HEK293 (cell line): ENCODE results near the gene AP5S1.
A peak's percentile ranks its signal among the peaks of the same experiment; 100 is the strongest.

Experiments
- CTCF ChIA-PET: fragments of 350-600 bp; formaldehyde crosslinking; extraction: SDS; loops from one replicate; lab custom pipeline; 2021; ENCODE audit warnings: antibody characterized with exemption; lab: Yijun Ruan, JAX
- POLR2A ChIA-PET: fragments of 300-600 bp; formaldehyde crosslinking; extraction: SDS; loops from one replicate; lab custom pipeline; 2020; ENCODE audit warnings: antibody characterized with exemption, inconsistent platforms; lab: Yijun Ruan, JAX
- H3K27ac ChIP-seq: fragments of 200-500 bp; sonication (Bioruptor generic); 2 replicates; pipeline ENCODE4 v1.5.1; 2014; ENCODE audit warnings: low read depth, low read length, control low read depth, inconsistent platforms; ENCODE audit errors: extremely low read depth
- H3K36me3 ChIP-seq, 2 experiments: fragments of 200-500 bp in 1 of 2; sonication (Bioruptor generic) in 1 of 2; 1 replicate in 1 of 2; 2 replicates in 1 of 2; pipeline ENCODE4 v1.5.1; 2014 to 2017; ENCODE audit warnings: inconsistent platforms in 2 of 2, low read length in 2 of 2; ENCODE audit not compliant: control insufficient read depth in 2 of 2, insufficient read depth in 1 of 2
- H3K4me1 ChIP-seq: fragments of 200-500 bp; sonication (Bioruptor generic); 2 replicates; pipeline ENCODE4 v1.5.1; 2014; ENCODE audit warnings: mild to moderate bottlenecking, low read length, inconsistent platforms; ENCODE audit not compliant: control insufficient read depth, insufficient read depth
- H3K4me3 ChIP-seq: 2 replicates; pipeline ENCODE4 v1.5.1; 2011; ENCODE audit warnings: low read depth, mild to moderate bottlenecking, control low read depth, low read length, moderate library complexity
- H3K9me3 ChIP-seq: fragments of 200-500 bp; sonication (Bioruptor generic); 2 replicates; pipeline ENCODE4 v1.5.1; 2014; ENCODE audit warnings: low read depth, low read length, inconsistent platforms; ENCODE audit not compliant: control insufficient read depth, insufficient read depth
- HOXC10 ChIP-seq: sonication (generic); formaldehyde crosslinking; IDR thresholded peaks from 2 replicates; pipeline ENCODE4 v1.8.1; 2023; ENCODE audit warnings: mild to moderate bottlenecking, missing genetic modification reagents
- HOXD13 ChIP-seq: sonication (generic); formaldehyde crosslinking; IDR thresholded peaks from 2 replicates; pipeline ENCODE4 v1.8.0; 2022; ENCODE audit warnings: missing genetic modification reagents, borderline replicate concordance
- KLF16 ChIP-seq: fragments of 450-650 bp; formaldehyde crosslinking; IDR thresholded peaks from 2 replicates; pipeline ENCODE4 v1.5.1; 2017; ENCODE audit warnings: missing biosample characterization, missing genetic modification characterization
- SCRT1 ChIP-seq: fragments of 450-650 bp; formaldehyde crosslinking; IDR thresholded peaks from 2 replicates; pipeline ENCODE4 v1.5.1; 2016; ENCODE audit warnings: missing biosample characterization, missing genetic modification characterization, borderline replicate concordance
- SCRT2 ChIP-seq: fragments of 450-650 bp; formaldehyde crosslinking; IDR thresholded peaks from 2 replicates; pipeline ENCODE4 v1.5.1; 2016; ENCODE audit warnings: missing biosample characterization, missing genetic modification characterization
- ZNF2 ChIP-seq: fragments of 450-650 bp; formaldehyde crosslinking; IDR thresholded peaks from 2 replicates; pipeline ENCODE4 v1.5.1; 2016; ENCODE audit warnings: missing biosample characterization, missing genetic modification characterization
- ZNF335 ChIP-seq: fragments of 450-650 bp; formaldehyde crosslinking; conservative IDR thresholded peaks from 2 replicates; pipeline ENCODE4 v1.5.1; 2016; ENCODE audit warnings: missing biosample characterization, missing genetic modification characterization
- ZNF423 ChIP-seq: fragments of 450-650 bp; formaldehyde crosslinking; IDR thresholded peaks from 2 replicates; pipeline ENCODE4 v1.5.1; 2016; ENCODE audit warnings: missing biosample characterization, missing genetic modification characterization
- ZNF501 ChIP-seq: fragments of 450-650 bp; formaldehyde crosslinking; IDR thresholded peaks from 2 replicates; pipeline ENCODE4 v1.5.1; 2016; ENCODE audit warnings: missing biosample characterization, missing genetic modification characterization
- ZNF530 ChIP-seq: fragments of 450-650 bp; formaldehyde crosslinking; IDR thresholded peaks from 2 replicates; pipeline ENCODE4 v1.5.1; 2016; ENCODE audit warnings: low read depth, missing biosample characterization, missing genetic modification characterization
- ZNF747 ChIP-seq: fragments of 450-650 bp; formaldehyde crosslinking; IDR thresholded peaks from 2 replicates; pipeline ENCODE4 v1.5.1; 2016; ENCODE audit warnings: missing biosample characterization, missing genetic modification characterization
- TF ChIP-seq, protein P1 (sequence below): fragments of 450-650 bp; formaldehyde crosslinking; IDR thresholded peaks from 2 replicates; pipeline ENCODE4 v1.5.1; 2016; ENCODE audit warnings: missing biosample characterization, missing genetic modification characterization
- TF ChIP-seq, protein P2 (sequence below): fragments of 450-650 bp; formaldehyde crosslinking; IDR thresholded peaks from 2 replicates; pipeline ENCODE4 v1.5.1; 2016; ENCODE audit warnings: missing biosample characterization, missing genetic modification characterization
- TF ChIP-seq, protein P3 (sequence below): fragments of 450-650 bp; formaldehyde crosslinking; optimal IDR thresholded peaks from 2 replicates; pipeline ENCODE3; 2016; ENCODE audit warnings: missing biosample characterization, mild to moderate bottlenecking, missing genetic modification characterization
- TF ChIP-seq, protein P4 (sequence below): fragments of 450-650 bp; formaldehyde crosslinking; conservative IDR thresholded peaks from 2 replicates; pipeline ENCODE4 v1.5.1; 2016; ENCODE audit warnings: low read depth, missing biosample characterization, missing genetic modification characterization
- TF ChIP-seq, protein P5 (sequence below): fragments of 450-650 bp; formaldehyde crosslinking; IDR thresholded peaks from 2 replicates; pipeline ENCODE4 v1.5.1; 2016; ENCODE audit warnings: missing biosample characterization, missing genetic modification characterization, borderline replicate concordance

Gene AP5S1

DNA sequence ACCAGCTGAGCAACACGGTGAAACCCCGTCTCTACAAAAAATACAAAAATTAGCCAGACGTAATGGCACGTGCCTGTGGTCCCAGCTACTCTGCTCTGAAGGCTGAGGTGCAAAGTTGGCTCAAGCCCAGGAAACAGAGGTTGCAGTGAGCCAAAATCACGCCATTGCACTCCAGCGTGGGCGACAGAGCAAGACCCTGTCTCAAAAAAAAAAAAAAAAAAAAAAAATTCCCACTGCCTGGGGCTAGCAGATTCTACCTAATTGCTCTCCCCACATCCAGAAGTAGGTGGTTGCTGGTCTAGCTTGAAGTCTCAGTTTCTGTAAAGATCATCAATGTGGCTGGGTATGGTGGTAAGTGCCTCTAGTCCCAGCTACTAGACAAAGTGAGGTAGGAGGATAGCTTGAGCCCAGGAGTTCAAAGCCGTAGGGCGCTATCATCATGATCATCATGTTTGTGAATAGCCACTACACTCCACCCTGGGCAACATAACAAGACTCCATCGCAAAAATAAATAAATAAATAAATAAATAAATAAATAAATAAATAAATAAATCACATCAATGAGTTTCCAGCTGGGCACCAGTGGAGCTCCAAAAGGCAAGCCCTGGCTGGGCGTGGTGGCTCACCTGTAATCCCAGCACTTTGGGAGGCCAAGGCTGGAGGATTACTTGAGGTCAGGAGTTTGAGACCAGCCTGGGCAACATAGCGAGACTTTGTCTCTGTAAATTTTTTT is 6.3 kb upstream of the AP5S1 start (continued):
- TF ChIP-seq ZNF2 (tag by site-specific recombination) (no peak), KLF16 (tag by site-specific recombination) (no peak), ZNF530 (tag by site-specific recombination) (0 out of 2 replicates have a peak, but pooled peaks have one; percentile 60), HOXC10 (CRISPR knock-in tag) (no peak), ZNF747 (tag by site-specific recombination) (no peak), ZNF335 (no peak)

DNA sequence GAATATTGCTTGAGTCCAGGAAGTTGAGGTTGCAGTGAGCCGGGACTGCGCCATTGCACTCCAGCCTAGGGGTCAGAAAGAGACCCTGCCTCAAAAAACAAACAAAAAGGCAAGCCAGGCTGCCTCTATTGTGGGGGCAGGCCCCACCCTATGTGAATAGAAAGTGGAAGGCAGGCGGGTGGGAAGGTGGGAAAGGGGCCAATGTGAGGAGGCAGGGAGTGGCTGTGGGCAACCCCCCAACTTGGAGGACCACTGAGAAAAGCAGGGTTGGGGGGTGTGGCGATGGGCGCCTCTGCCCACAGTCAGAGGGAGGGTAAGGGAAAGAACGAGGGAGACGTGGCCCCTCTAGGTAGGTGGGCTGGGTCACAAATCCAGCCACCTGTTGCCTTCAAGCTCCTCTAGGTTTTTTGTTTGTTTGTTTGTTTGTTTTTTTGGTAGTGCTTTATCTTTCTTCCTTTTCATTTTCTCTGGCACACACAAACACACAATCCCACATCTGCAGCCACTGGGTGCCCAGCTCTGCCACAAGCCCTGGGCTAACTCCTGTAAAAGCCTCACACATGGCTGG is 5.3 kb upstream of the AP5S1 start:
- H3K9me3 ChIP-seq, result no peaks in the 10 kb centered on the region
- H3K27ac ChIP-seq, result no peak overlapping the region
- ChIA-PET POLR2A (interaction anchor here (0.9 to 4.2 kb wide), 2 partner anchors 10 to 19 kb away, joined by 3 to 26 read pairs; partner anchors contain the start of gene CDC25B), CTCF (interaction anchor here (0.5 to 1.9 kb wide), 6 partner anchors 9 to 71 kb away, joined by 3 to 10 read pairs (median 3); no protein-coding TSS in a partner anchor)
- no peaks in the 10 kb centered on the region for H3K36me3 ChIP-seq
- no peak for TF ChIP-seq HOXD13 (CRISPR knock-in tag)
- TF ChIP-seq, protein P1, sequence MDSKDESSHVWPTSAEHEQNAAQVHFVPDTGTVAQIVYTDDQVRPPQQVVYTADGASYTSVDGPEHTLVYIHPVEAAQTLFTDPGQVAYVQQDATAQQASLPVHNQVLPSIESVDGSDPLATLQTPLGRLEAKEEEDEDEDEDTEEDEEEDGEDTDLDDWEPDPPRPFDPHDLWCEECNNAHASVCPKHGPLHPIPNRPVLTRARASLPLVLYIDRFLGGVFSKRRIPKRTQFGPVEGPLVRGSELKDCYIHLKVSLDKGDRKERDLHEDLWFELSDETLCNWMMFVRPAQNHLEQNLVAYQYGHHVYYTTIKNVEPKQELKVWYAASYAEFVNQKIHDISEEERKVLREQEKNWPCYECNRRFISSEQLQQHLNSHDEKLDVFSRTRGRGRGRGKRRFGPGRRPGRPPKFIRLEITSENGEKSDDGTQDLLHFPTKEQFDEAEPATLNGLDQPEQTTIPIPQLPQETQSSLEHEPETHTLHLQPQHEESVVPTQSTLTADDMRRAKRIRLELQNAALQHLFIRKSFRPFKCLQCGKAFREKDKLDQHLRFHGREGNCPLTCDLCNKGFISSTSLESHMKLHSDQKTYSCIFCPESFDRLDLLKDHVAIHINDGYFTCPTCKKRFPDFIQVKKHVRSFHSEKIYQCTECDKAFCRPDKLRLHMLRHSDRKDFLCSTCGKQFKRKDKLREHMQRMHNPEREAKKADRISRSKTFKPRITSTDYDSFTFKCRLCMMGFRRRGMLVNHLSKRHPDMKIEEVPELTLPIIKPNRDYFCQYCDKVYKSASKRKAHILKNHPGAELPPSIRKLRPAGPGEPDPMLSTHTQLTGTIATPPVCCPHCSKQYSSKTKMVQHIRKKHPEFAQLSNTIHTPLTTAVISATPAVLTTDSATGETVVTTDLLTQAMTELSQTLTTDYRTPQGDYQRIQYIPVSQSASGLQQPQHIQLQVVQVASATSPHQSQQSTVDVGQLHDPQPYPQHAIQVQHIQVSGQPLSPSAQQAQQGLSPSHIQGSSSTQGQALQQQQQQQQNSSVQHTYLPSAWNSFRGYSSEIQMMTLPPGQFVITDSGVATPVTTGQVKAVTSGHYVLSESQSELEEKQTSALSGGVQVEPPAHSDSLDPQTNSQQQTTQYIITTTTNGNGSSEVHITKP (tag by site-specific recombination), result peak; percentile 72
- peak; percentile 60; the same call in 1 of the 2 replicates for TF ChIP-seq SCRT1 (tag by site-specific recombination)
- TF ChIP-seq ZNF423 (tag by site-specific recombination), result no peak
- TF ChIP-seq SCRT2 (tag by site-specific recombination), result peak; percentile 90
- H3K4me1 ChIP-seq, result peaks cover 17% of the 10 kb centered on the region
- H3K4me3 ChIP-seq, result no peak overlapping the region

DNA sequence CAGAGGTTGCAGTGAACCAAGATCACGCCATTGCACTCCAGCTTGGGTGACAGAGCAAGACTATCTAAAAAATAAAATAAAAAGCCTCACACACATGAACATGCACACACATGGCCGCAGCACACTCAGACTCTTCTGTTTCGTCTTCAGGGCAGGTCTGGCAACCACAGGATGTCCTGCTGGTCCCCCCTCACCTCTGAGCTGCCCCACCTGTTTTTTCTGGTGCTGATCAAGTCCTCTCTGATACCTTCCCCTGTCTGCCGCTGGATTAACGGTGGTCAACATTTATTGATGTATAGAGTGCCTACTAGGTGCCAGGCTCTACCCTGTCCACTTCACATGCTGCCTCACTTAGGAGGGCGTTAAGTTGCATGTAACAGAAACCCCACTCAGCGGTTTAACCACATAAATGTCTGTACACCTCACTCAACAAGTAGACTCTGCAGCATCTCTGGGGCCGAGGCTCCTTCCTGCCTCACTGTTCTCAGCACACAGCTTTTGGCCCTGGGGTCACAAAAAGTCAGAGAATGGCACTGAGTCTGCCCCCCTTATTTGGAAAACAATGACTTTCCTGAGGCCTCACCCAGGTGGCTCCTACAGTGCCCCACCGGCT is 4.5 kb upstream of the AP5S1 start:
- CTCF ChIA-PET, result interaction anchor here (0.5 to 1.9 kb wide), 4 partner anchors 9 to 72 kb away, joined by 3 to 10 read pairs (median 3); no protein-coding TSS in a partner anchor
- Histone ChIP-seq H3K9me3 (no peaks in the 10 kb centered on the region), H3K4me1 (peaks cover 17% of the 10 kb centered on the region), H3K4me3 (no peak overlapping the region), H3K27ac (no peak overlapping the region), H3K36me3 (no peaks in the 10 kb centered on the region)
- POLR2A ChIA-PET, result interaction anchor here (0.6 kb wide), 1 partner anchor 20 kb away, joined by 3 read pairs; the partner anchor contains the start of gene CDC25B
- TF ChIP-seq, protein P2, sequence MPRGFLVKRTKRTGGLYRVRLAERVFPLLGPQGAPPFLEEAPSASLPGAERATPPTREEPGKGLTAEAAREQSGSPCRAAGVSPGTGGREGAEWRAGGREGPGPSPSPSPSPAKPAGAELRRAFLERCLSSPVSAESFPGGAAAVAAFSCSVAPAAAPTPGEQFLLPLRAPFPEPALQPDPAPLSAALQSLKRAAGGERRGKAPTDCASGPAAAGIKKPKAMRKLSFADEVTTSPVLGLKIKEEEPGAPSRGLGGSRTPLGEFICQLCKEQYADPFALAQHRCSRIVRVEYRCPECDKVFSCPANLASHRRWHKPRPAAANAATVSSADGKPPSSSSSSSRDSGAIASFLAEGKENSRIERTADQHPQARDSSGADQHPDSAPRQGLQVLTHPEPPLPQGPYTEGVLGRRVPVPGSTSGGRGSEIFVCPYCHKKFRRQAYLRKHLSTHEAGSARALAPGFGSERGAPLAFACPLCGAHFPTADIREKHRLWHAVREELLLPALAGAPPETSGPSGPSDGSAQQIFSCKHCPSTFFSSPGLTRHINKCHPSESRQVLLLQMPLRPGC (tag by site-specific recombination), result no peak
- TF ChIP-seq, protein P3, sequence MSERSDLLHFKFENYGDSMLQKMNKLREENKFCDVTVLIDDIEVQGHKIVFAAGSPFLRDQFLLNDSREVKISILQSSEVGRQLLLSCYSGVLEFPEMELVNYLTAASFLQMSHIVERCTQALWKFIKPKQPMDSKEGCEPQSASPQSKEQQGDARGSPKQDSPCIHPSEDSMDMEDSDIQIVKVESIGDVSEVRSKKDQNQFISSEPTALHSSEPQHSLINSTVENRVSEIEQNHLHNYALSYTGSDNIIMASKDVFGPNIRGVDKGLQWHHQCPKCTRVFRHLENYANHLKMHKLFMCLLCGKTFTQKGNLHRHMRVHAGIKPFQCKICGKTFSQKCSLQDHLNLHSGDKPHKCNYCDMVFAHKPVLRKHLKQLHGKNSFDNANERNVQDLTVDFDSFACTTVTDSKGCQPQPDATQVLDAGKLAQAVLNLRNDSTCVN (tag by site-specific recombination), result no peak
- TF ChIP-seq ZNF501 (tag by site-specific recombination), result no peak
- TF ChIP-seq, protein P4, sequence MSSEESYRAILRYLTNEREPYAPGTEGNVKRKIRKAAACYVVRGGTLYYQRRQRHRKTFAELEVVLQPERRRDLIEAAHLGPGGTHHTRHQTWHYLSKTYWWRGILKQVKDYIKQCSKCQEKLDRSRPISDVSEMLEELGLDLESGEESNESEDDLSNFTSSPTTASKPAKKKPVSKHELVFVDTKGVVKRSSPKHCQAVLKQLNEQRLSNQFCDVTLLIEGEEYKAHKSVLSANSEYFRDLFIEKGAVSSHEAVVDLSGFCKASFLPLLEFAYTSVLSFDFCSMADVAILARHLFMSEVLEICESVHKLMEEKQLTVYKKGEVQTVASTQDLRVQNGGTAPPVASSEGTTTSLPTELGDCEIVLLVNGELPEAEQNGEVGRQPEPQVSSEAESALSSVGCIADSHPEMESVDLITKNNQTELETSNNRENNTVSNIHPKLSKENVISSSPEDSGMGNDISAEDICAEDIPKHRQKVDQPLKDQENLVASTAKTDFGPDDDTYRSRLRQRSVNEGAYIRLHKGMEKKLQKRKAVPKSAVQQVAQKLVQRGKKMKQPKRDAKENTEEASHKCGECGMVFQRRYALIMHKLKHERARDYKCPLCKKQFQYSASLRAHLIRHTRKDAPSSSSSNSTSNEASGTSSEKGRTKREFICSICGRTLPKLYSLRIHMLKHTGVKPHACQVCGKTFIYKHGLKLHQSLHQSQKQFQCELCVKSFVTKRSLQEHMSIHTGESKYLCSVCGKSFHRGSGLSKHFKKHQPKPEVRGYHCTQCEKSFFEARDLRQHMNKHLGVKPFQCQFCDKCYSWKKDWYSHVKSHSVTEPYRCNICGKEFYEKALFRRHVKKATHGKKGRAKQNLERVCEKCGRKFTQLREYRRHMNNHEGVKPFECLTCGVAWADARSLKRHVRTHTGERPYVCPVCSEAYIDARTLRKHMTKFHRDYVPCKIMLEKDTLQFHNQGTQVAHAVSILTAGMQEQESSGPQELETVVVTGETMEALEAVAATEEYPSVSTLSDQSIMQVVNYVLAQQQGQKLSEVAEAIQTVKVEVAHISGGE (tag by site-specific recombination), result no peak
- TF ChIP-seq, protein P5, sequence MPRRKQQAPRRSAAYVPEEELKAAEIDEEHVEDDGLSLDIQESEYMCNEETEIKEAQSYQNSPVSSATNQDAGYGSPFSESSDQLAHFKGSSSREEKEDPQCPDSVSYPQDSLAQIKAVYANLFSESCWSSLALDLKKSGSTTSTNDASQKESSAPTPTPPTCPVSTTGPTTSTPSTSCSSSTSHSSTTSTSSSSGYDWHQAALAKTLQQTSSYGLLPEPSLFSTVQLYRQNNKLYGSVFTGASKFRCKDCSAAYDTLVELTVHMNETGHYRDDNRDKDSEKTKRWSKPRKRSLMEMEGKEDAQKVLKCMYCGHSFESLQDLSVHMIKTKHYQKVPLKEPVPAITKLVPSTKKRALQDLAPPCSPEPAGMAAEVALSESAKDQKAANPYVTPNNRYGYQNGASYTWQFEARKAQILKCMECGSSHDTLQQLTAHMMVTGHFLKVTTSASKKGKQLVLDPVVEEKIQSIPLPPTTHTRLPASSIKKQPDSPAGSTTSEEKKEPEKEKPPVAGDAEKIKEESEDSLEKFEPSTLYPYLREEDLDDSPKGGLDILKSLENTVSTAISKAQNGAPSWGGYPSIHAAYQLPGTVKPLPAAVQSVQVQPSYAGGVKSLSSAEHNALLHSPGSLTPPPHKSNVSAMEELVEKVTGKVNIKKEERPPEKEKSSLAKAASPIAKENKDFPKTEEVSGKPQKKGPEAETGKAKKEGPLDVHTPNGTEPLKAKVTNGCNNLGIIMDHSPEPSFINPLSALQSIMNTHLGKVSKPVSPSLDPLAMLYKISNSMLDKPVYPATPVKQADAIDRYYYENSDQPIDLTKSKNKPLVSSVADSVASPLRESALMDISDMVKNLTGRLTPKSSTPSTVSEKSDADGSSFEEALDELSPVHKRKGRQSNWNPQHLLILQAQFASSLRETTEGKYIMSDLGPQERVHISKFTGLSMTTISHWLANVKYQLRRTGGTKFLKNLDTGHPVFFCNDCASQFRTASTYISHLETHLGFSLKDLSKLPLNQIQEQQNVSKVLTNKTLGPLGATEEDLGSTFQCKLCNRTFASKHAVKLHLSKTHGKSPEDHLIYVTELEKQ (tag by site-specific recombination), result no peak
